ENCODE measurements around the gene BCAT1.

DNA sequence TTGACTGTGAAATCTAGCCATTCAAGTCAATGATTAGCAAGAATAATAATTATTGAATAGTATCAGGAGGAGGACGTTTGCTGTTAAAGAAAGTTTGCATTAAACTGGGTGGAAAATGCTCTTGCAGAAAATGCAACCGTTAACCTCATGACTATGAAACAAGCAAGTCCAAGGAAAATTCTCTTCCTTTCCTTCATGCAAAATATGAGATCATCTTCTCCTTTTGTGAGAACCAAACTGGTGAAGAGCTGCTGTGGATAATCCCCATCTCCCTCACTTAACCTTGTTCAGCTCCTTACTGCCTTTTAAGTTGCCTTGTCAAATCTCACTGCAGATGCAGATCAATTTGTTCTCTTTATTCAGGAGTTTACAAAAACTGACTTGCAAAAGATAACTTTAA, 142.5 kb downstream of the BCAT1 start:
- no peak for TF ChIP-seq CTCF (IDR thresholded peaks at IDR 0.05)
- no peak for TF ChIP-seq POLR2A (IDR thresholded peaks at IDR 0.05)

All from Peyer's patch (tissue), 4 donors.